Measurements from ENCODE around the gene SPECC1. TPM values are rescaled to one million over a fixed set of nuclear protein-coding genes. Genes with fewer than 3 reads are reported as not detected.
"Not testable (repeated sequence)": the region's sequence is repeated elsewhere in the genome, so short reads cannot be mapped to it uniquely, and the experiment has no call there.

The SPECC1 gene
- total RNA-seq, 4 donors from 2014 or later: 9.8 to 24.2 (median 11.7) TPM

GRCh38 chr17:20314834-20315233, 305.7 kb downstream of the SPECC1 start:
- no peak overlapping the region for H3K4me3 ChIP-seq (ENCODE audit: low read depth, poor library complexity, severe bottlenecking)
- DNase-seq (ENCODE audit: low spot score in 2 of 2): no peak
- intact Hi-C loops (cut with DNase I; ENCODE audit: low total_unique reads): loop anchor here (10.0 kb wide), 1 partner anchor 190 kb away; no protein-coding TSS in a partner anchor
- TF ChIP-seq POLR2A (IDR thresholded peaks at IDR 0.05) (no peak), CTCF (IDR thresholded peaks at IDR 0.05) (no peak)
- 86 to 92% methylated on average over 8 of the region's 8 CpGs for WGBS, 2 donors

DNA sequence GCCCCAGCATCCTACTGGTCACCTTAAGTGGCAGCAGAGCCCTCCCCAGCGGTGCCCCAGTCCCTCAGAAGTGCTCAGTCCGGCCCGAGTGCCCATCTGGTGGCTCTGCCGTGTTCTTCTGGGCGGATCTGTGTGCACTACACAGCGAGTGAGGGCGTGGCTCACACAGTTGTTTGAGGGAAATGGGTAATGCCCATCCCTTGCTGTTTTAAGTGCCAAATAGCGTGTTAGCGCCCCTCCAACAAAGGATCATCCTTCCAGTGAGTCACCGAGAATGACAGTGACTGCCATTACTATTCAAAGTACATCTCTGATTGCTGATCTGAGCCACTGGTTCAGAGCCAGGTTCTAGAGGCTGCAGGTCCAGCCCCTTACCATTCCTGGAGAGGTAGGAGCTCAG, 306.2 kb downstream of the SPECC1 start:
- no peak for DNase-seq (ENCODE audit: low spot score in 2 of 2)
- no peak overlapping the region for H3K4me3 ChIP-seq (ENCODE audit: low read depth, poor library complexity, severe bottlenecking)
- no peak for TF ChIP-seq CTCF (IDR thresholded peaks at IDR 0.05)
- no peak for TF ChIP-seq POLR2A (IDR thresholded peaks at IDR 0.05)
- WGBS, 2 donors: 40 to 81% methylated on average over 8 to 10 of the region's 10 CpGs
- intact Hi-C loops (cut with DNase I; ENCODE audit: low total_unique reads): loop anchor here (10.0 kb wide), 1 partner anchor 191 kb away; no protein-coding TSS in a partner anchor

- intact Hi-C loops (cut with DNase I; ENCODE audit: low total_unique reads): loop anchor here (10.0 kb wide), 1 partner anchor 191 kb away; no protein-coding TSS in a partner anchor
- H3K4me3 ChIP-seq (ENCODE audit: low read depth, poor library complexity, severe bottlenecking): no peak overlapping the region
- no peak for TF ChIP-seq CTCF (IDR thresholded peaks at IDR 0.05)
- no peak for TF ChIP-seq POLR2A (IDR thresholded peaks at IDR 0.05)
- 69 to 72% methylated on average over 4 of the region's 4 CpGs for WGBS, 2 donors
- no peak for DNase-seq (ENCODE audit: low spot score in 2 of 2)
Observed at GRCh38 chr17:20315821-20316220, 306.7 kb downstream of the SPECC1 start.

GRCh38 chr17:20320535-20321229, 311.5 kb downstream of the SPECC1 start:
- 21 to 31% methylated on average over 18 to 21 of the region's 47 CpGs for WGBS, 2 donors
- DNase-seq (ENCODE audit: low spot score in 2 of 2): peak; percentile 37 to 92
- TF ChIP-seq CTCF (IDR thresholded peaks at IDR 0.05): peak in 1 of 3 donors; percentile 68
- H3K4me3 ChIP-seq (ENCODE audit: low read depth, poor library complexity, severe bottlenecking); intact Hi-C loops (cut with DNase I; ENCODE audit: low total_unique reads): not testable (repeated sequence)

GRCh38 chr17:20321357-20321756, 312.2 kb downstream of the SPECC1 start:
- DNase-seq (ENCODE audit: low spot score in 2 of 2); H3K4me3 ChIP-seq (ENCODE audit: low read depth, poor library complexity, severe bottlenecking); intact Hi-C loops (cut with DNase I; ENCODE audit: low total_unique reads): not testable (repeated sequence)
- 93 to 100% methylated on average over 23 to 28 of the region's 32 CpGs for WGBS, 2 donors

GRCh38 chr17:20327739-20328138, 318.6 kb downstream of the SPECC1 start:
- H3K4me3 ChIP-seq (ENCODE audit: low read depth, poor library complexity, severe bottlenecking); intact Hi-C loops (cut with DNase I; ENCODE audit: low total_unique reads); DNase-seq (ENCODE audit: low spot score in 2 of 2): not testable (repeated sequence)
- WGBS, 2 donors: 83 to 93% methylated on average over 3 of the region's 3 CpGs

GRCh38 chr17:20351405-20351804, 342.2 kb downstream of the SPECC1 start:
- no CpG with 5 or more reads among the region's 3 CpGs for WGBS, 2 donors
- DNase-seq (ENCODE audit: low spot score in 2 of 2); intact Hi-C loops (cut with DNase I; ENCODE audit: low total_unique reads); H3K4me3 ChIP-seq (ENCODE audit: low read depth, poor library complexity, severe bottlenecking): not testable (repeated sequence)

- intact Hi-C loops (cut with DNase I; ENCODE audit: low total_unique reads); DNase-seq (ENCODE audit: low spot score in 2 of 2); H3K4me3 ChIP-seq (ENCODE audit: low read depth, poor library complexity, severe bottlenecking): not testable (repeated sequence)
- WGBS, 2 donors: 88 to 91% methylated on average over 3 of the region's 3 CpGs
Observed at GRCh38 chr17:20352567-20352966, 343.4 kb downstream of the SPECC1 start.

GRCh38 chr17:20363846-20364245, 354.7 kb downstream of the SPECC1 start:
- 65 to 68% methylated on average over 4 of the region's 4 CpGs for WGBS, 2 donors
- H3K4me3 ChIP-seq (ENCODE audit: low read depth, poor library complexity, severe bottlenecking); DNase-seq (ENCODE audit: low spot score in 2 of 2); intact Hi-C loops (cut with DNase I; ENCODE audit: low total_unique reads): not testable (repeated sequence)

All from lower leg skin (tissue), 4 donors.